Body of pancreas (tissue), 4 donors: ENCODE results near the gene MICOS13.

ENCODE experiments used
- CTCF ChIP-seq, 7 experiments: fragments of 450-650 bp in 4 of 7; fragments of 200-600 bp in 3 of 7; sonication (generic) in 3 of 7; IDR thresholded peaks; one replicate each; pipeline ENCODE4 v1.5.1; 2016 to 2019; ENCODE audit warnings: antibody characterized with exemption in 7 of 7
- POLR2A ChIP-seq, 3 donors: fragments of 450-650 bp; IDR thresholded peaks; one replicate each; pipeline ENCODE4 v1.6.1; 2016; ENCODE audit warnings: antibody characterized with exemption in 3 of 3, mild to moderate bottlenecking in 2 of 3

GRCh38 chr19:5678071-5678718 lies 2.1 kb downstream of the MICOS13 start:
- TF ChIP-seq CTCF (IDR thresholded peaks at IDR 0.05): no peak
- no peak for TF ChIP-seq POLR2A (IDR thresholded peaks at IDR 0.05)
